Fibroblast of the aortic adventitia (primary cell): ENCODE measurements around the gene HERC3. TPM values are rescaled to one million over a fixed set of nuclear protein-coding genes. Genes with fewer than 3 reads are reported as not detected.
A peak's percentile ranks its signal among the peaks of the same experiment; 100 is the strongest.

Experiments
- DNase-seq: peaks from one replicate; pipeline ENCODE4 v3.0.0-alpha.2; 2010; ENCODE audit warnings: low read depth
- H3K4me3 ChIP-seq: 2 replicates; pipeline ENCODE4 v1.5.1; 2011; ENCODE audit warnings: low read depth, mild to moderate bottlenecking, control low read depth, low read length, moderate library complexity
- total RNA-seq: library from RNA; depleted of rRNA; stranded (reverse); fragments of >200 nt; gene quantifications from 2 replicates; pipeline ENCODE4 v1.2.3, GENCODE V29; 2012; ENCODE audit warnings: low replicate concordance
- TF ChIP-seq, protein P1 (sequence below): IDR thresholded peaks from 2 replicates; pipeline ENCODE4 v1.5.1; 2011; ENCODE audit warnings: mild to moderate bottlenecking, low read length, control low read depth, inconsistent platforms; ENCODE audit not compliant: insufficient read depth

Gene HERC3
- total RNA-seq, 1 donor: 18.3 TPM

- peak; percentile 54 for DNase-seq
- H3K4me3 ChIP-seq: no peak overlapping the region
- TF ChIP-seq, protein P1, sequence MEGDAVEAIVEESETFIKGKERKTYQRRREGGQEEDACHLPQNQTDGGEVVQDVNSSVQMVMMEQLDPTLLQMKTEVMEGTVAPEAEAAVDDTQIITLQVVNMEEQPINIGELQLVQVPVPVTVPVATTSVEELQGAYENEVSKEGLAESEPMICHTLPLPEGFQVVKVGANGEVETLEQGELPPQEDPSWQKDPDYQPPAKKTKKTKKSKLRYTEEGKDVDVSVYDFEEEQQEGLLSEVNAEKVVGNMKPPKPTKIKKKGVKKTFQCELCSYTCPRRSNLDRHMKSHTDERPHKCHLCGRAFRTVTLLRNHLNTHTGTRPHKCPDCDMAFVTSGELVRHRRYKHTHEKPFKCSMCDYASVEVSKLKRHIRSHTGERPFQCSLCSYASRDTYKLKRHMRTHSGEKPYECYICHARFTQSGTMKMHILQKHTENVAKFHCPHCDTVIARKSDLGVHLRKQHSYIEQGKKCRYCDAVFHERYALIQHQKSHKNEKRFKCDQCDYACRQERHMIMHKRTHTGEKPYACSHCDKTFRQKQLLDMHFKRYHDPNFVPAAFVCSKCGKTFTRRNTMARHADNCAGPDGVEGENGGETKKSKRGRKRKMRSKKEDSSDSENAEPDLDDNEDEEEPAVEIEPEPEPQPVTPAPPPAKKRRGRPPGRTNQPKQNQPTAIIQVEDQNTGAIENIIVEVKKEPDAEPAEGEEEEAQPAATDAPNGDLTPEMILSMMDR: no peak
Observed at GRCh38 chr4:88705805-88706492, 113.7 kb downstream of the HERC3 start.

DNA sequence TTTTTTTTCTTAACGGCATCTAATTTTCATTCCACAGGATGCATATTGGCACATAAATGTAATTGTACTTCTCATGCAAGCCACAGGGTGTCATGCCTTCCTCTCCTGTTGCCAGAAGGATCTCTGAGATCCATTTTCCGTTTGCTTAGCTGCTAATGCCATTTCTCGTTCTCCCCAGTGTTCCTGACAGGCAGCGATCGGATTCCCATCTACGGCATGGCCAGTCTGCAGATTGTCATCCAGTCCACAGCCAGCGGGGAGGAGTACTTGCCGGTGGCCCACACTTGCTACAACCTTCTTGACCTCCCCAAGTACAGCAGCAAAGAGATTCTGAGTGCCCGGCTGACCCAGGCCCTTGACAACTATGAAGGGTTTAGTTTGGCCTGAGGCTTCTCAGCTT, 114.3 kb downstream of the HERC3 start:
- peak; percentile 82 for DNase-seq
- TF ChIP-seq, protein P1: peak; percentile 74
- no peak overlapping the region for H3K4me3 ChIP-seq

- TF ChIP-seq, protein P1: no peak
- no peak for DNase-seq
Observed at GRCh38 chr4:88709989-88710388, 117.7 kb downstream of the HERC3 start.

DNA sequence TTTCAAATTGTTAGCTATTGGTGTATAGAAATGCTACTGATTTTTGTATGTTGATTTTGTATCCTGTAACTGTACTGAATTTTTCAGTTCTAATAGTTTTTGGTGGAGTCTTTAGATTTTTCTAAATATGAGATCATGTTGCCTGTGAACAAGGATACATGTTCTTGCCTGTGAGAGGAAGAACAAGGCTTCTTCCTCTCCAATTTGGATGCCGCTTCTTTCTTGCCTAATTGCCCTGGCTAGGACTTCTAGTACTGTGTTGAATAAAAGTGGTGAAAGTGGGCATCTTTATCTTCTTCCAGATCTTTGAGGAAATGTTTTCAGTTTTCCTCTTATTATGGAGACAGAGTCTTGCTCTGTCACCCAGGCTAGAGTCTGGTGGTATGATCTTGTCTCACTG, 121.5 kb downstream of the HERC3 start:
- no peak for DNase-seq
- TF ChIP-seq, protein P1: no peak
- H3K4me3 ChIP-seq: no peak overlapping the region

More at GRCh38 chr4:88709989-88710388, 117.7 kb downstream of the HERC3 start:
- no peak overlapping the region for H3K4me3 ChIP-seq

DNA sequence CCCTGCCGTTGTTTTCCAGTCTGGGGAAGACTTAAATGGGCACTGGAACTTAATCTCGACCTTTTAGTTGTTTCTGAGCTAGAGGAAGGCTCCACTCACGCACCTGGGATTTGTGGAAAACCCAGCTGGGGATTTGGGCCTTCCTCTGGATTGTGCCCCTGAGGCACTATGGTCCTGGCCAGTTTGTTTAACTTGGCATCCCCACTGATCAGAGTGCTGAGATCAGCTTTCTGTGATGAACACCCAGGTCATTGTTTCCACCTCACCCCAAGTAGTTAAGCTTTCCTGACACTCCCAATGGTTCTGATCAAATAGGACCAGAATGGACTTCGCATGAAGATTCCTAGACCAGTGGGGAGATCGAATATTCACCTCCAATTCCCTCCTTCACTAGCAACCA, 125.8 kb downstream of the HERC3 start:
- TF ChIP-seq, protein P1: no peak
- no peak for DNase-seq

DNA sequence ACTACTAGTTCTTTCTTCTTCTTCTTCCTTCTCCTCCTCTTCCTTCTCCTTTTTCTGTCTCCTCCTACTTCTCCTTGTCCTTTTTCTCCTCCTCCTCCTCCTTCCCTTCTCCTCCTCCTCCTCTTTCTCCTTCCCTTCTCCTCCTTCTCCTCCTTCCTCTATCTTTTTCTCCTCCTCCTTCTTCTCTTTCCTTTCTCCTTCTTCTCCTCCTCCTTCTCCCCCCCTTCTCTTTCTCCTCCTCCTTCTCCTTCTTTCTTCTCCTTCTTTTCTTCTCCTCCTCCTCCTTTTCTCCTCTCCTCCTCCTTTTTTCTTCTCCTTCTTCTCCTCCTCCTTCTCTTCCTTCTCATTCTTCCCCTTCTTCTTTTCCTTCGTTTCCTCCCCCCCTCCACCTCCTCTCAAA, 127.1 kb downstream of the HERC3 start:
- TF ChIP-seq, protein P1: no peak
- no peak for DNase-seq
- no peak overlapping the region for H3K4me3 ChIP-seq

More for the DNA sequence above, 125.8 kb downstream of the HERC3 start:
- H3K4me3 ChIP-seq: no peak overlapping the region
